Endothelial cell of coronary artery (primary cell): ENCODE results near the gene OTOP1. TPM values are rescaled to one million over a fixed set of nuclear protein-coding genes. Genes with fewer than 3 reads are reported as not detected.

Experiments used
- total RNA-seq: library from RNA; depleted of rRNA; stranded (reverse); fragments of >200 nt; gene quantifications from 2 replicates; pipeline ENCODE4 v1.2.3, GENCODE V29; 2014

The OTOP1 gene
- total RNA-seq = not detected in 2 replicates

GRCh38 chr4:4226606-4227438, at the start of gene OTOP1:
TSS of gene OTOP1 (minus strand) at chr4:4226929. CDS start at chr4:4226864, 65 bp downstream.

GRCh38 chr4:4248029-4248884, 21.5 kb upstream of the OTOP1 start, which contains the start of gene TMEM128:
TSS of gene TMEM128 (minus strand) at chr4:4248223. CDS start at chr4:4248202, 21 bp downstream.

Other genes starting within 250 kb of the OTOP1 start
- gene TMEM128, start 21.3 kb upstream of the OTOP1 start, total RNA-seq = 13.3 and 14.6 TPM in 2 replicates
- gene LYAR, start 63.2 kb upstream of the OTOP1 start, total RNA-seq = 21.5 and 25.2 TPM in 2 replicates
- 2.9 and 3.8 TPM in 2 replicates for gene ZBTB49, start 63.3 kb upstream of the OTOP1 start, total RNA-seq
- 17.8 and 47.9 TPM in 2 replicates for gene NSG1, start 160.2 kb upstream of the OTOP1 start, total RNA-seq